ENCODE results near the gene NIPA2.

NIPA2 gene

GRCh38 chr15:22907161-22907950 is 68.9 kb downstream of the NIPA2 start:
- no peaks in the 10 kb centered on the region for H3K4me1 ChIP-seq (ENCODE audit: insufficient read depth, low read length)
- no peak overlapping the region for H3K27ac ChIP-seq (ENCODE audit: low read depth, low read length)
- H3K9ac ChIP-seq (ENCODE audit: low read length) = no peak overlapping the region
- H3K4me3 ChIP-seq (ENCODE audit: low read depth in 1 of 2, low read length in 2 of 2) = no peak overlapping the region
- no peaks in the 10 kb centered on the region for H3K27me3 ChIP-seq (ENCODE audit: control insufficient read depth in 1 of 2, insufficient read depth in 2 of 2, low read length in 2 of 2)
- peaks cover 62% of the 10 kb centered on the region for H3K36me3 ChIP-seq (ENCODE audit: insufficient read depth, low read length)
- H3K9me3 ChIP-seq (ENCODE audit: low read length) = no peaks in the 10 kb centered on the region

- Histone ChIP-seq H3K9me3 (ENCODE audit: low read length) (no peaks in the 10 kb centered on the region), H3K4me1 (ENCODE audit: insufficient read depth, low read length) (no peaks in the 10 kb centered on the region), H3K9ac (ENCODE audit: low read length) (no peak overlapping the region), H3K27ac (ENCODE audit: low read depth, low read length) (no peak overlapping the region), H3K4me3 (ENCODE audit: low read depth in 1 of 2, low read length in 2 of 2) (no peak overlapping the region), H3K27me3 (ENCODE audit: control insufficient read depth in 1 of 2, insufficient read depth in 2 of 2, low read length in 2 of 2) (no peaks in the 10 kb centered on the region), H3K36me3 (ENCODE audit: insufficient read depth, low read length) (peaks cover 60% of the 10 kb centered on the region)
These were observed 70.4 kb downstream of the NIPA2 start for GRCh38 chr15:22908830-22909229.

DNA sequence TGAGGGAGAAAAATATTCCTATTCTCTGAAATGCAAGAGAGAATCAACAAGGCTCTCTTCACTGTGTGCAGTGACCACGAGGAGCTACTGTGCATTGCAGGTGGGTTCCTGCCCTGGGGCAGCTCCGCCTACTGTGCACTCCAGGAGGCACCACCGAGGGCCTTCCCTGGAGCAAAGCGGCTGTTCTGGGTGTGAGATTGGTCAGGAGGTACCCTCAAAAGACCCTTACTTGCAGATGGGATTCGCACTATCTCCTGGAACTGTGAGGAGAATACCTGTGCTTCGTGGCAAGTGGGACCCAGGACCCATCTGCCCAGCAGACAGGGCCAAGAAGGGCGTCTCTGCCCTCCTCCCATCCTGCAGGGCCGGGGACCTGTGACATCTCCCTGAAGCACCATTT is 72.8 kb downstream of the NIPA2 start:
- Histone ChIP-seq H3K9ac (ENCODE audit: low read length) (no peak overlapping the region), H3K9me3 (ENCODE audit: low read length) (no peaks in the 10 kb centered on the region), H3K27me3 (ENCODE audit: control insufficient read depth in 1 of 2, insufficient read depth in 2 of 2, low read length in 2 of 2) (no peaks in the 10 kb centered on the region), H3K36me3 (ENCODE audit: insufficient read depth, low read length) (peaks cover 74% of the 10 kb centered on the region), H3K27ac (ENCODE audit: low read depth, low read length) (no peak overlapping the region), H3K4me1 (ENCODE audit: insufficient read depth, low read length) (no peaks in the 10 kb centered on the region), H3K4me3 (ENCODE audit: low read depth in 1 of 2, low read length in 2 of 2) (no peak overlapping the region)

DNA sequence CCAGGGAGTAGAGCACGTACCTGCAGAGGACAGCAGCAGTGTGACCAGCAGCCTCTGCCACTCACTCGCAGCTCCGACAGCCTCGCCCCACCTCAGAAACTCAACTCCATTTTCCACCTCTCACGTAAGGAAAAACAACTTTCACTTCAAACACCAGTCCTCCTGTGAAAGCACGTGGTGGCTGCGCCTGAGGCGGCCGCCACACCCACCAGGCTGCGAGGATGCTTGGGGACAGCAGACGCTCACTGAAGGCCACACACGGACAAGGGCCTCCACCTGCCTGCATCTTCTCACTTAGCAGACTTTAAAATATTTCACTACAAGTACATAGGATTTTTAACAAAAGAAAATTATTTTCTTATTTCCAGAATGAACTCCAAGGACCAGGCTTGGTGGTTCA is 73.8 kb downstream of the NIPA2 start:
- Histone ChIP-seq H3K4me1 (ENCODE audit: insufficient read depth, low read length) (no peaks in the 10 kb centered on the region), H3K36me3 (ENCODE audit: insufficient read depth, low read length) (peaks cover 76% of the 10 kb centered on the region), H3K9ac (ENCODE audit: low read length) (no peak overlapping the region), H3K9me3 (ENCODE audit: low read length) (no peaks in the 10 kb centered on the region), H3K4me3 (ENCODE audit: low read depth in 1 of 2, low read length in 2 of 2) (no peak overlapping the region), H3K27ac (ENCODE audit: low read depth, low read length) (no peak overlapping the region), H3K27me3 (ENCODE audit: control insufficient read depth in 1 of 2, insufficient read depth in 2 of 2, low read length in 2 of 2) (no peaks in the 10 kb centered on the region)

- no peak overlapping the region for H3K27ac ChIP-seq (ENCODE audit: low read depth, low read length)
- no peak overlapping the region for H3K9ac ChIP-seq (ENCODE audit: low read length)
- no peak overlapping the region for H3K4me3 ChIP-seq (ENCODE audit: low read depth in 1 of 2, low read length in 2 of 2)
- H3K4me1 ChIP-seq (ENCODE audit: insufficient read depth, low read length) = no peaks in the 10 kb centered on the region
- peaks cover 77% of the 10 kb centered on the region for H3K36me3 ChIP-seq (ENCODE audit: insufficient read depth, low read length)
- H3K27me3 ChIP-seq (ENCODE audit: control insufficient read depth in 1 of 2, insufficient read depth in 2 of 2, low read length in 2 of 2) = no peaks in the 10 kb centered on the region
- H3K9me3 ChIP-seq (ENCODE audit: low read length) = no peaks in the 10 kb centered on the region
These were observed 75.3 kb downstream of the NIPA2 start for GRCh38 chr15:22913646-22914380.

DNA sequence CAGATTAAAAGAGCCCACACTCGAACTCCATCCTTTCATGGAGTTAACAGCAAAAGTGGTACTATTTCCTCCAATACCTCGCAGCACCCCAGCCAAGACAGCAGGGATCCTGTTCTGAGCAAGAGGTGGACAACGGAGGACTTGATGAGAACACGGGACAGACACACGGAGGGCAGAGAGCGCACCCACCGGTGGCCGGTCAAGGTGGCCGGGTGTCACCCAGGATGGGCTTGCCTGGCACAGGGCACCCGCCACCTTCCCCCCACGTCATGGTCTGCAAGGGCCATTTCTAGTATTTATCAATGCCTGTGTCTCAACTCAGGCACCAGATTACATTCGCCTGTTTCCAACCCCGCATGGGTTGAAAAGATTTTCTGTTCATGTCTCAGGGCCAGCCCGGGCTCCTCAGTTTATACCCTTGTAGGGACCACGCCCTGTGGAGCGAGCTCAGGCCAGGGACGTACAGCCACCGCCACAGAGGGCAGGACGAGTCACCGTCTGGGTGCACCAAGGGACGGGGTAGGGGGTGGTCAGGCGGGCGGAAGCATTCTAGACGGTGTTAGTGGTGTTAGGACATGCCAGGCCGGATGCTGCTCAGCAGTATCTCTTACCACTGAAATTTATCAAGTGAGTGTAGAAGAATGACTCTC is 77.5 kb downstream of the NIPA2 start:
- no peak overlapping the region for H3K9ac ChIP-seq (ENCODE audit: low read length)
- H3K4me1 ChIP-seq (ENCODE audit: insufficient read depth, low read length) = no peaks in the 10 kb centered on the region
- no peak overlapping the region for H3K27ac ChIP-seq (ENCODE audit: low read depth, low read length)
- H3K4me3 ChIP-seq (ENCODE audit: low read depth in 1 of 2, low read length in 2 of 2) = no peak overlapping the region
- H3K36me3 ChIP-seq (ENCODE audit: insufficient read depth, low read length) = peaks cover 62% of the 10 kb centered on the region
- H3K9me3 ChIP-seq (ENCODE audit: low read length) = no peaks in the 10 kb centered on the region
- no peaks in the 10 kb centered on the region for H3K27me3 ChIP-seq (ENCODE audit: control insufficient read depth in 1 of 2, insufficient read depth in 2 of 2, low read length in 2 of 2)

DNA sequence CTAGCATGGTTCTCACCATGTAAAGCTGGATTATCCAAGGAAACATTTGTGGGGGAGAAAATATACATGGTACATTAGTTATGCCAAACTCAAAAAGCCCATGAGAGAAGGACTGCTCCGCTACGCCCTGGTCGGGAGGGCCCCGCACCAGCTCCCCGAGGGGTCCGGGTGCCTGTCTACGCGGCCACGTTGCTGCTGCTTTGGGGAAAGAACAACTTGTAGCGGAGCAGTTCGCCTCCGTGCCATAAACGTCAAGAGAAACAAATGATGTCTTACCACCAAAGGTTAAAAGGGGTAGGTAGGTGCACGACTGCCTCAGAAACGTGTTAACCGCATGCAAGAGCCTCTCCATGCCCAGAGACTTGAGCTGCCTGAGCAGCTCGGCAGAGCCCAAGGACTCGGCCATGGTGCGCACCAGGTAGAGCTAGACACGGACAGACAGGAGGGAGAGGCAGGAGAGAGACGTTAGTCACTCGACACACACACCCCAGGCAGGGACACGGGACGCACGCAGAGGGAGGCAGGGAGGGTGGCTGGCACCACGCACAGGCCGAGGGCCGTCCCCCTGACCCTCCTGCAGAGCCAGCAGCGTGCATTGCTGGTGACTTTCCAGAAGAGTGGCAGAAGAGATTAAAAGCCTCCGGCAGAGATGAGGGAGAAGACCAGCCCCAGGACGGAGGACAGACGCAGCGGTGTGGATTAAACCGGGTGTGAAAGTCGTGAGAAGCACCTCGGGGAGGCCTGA is 78.3 kb downstream of the NIPA2 start:
- Histone ChIP-seq H3K27ac (ENCODE audit: low read depth, low read length) (no peak overlapping the region), H3K4me3 (ENCODE audit: low read depth in 1 of 2, low read length in 2 of 2) (no peak overlapping the region), H3K9me3 (ENCODE audit: low read length) (no peaks in the 10 kb centered on the region), H3K4me1 (ENCODE audit: insufficient read depth, low read length) (no peaks in the 10 kb centered on the region), H3K27me3 (ENCODE audit: control insufficient read depth in 1 of 2, insufficient read depth in 2 of 2, low read length in 2 of 2) (no peaks in the 10 kb centered on the region), H3K36me3 (ENCODE audit: insufficient read depth, low read length) (peaks cover 54% of the 10 kb centered on the region), H3K9ac (ENCODE audit: low read length) (no peak overlapping the region)

GRCh38 chr15:22917556-22917955 is 79.1 kb downstream of the NIPA2 start:
- peaks cover 48% of the 10 kb centered on the region for H3K36me3 ChIP-seq (ENCODE audit: insufficient read depth, low read length)
- no peaks in the 10 kb centered on the region for H3K4me1 ChIP-seq (ENCODE audit: insufficient read depth, low read length)

More at GRCh38 chr15:22917556-22917955, 79.1 kb downstream of the NIPA2 start:
- Histone ChIP-seq H3K27ac (ENCODE audit: low read depth, low read length) (no peak overlapping the region), H3K4me3 (ENCODE audit: low read depth in 1 of 2, low read length in 2 of 2) (no peak overlapping the region), H3K9me3 (ENCODE audit: low read length) (no peaks in the 10 kb centered on the region), H3K27me3 (ENCODE audit: control insufficient read depth in 1 of 2, insufficient read depth in 2 of 2, low read length in 2 of 2) (no peaks in the 10 kb centered on the region), H3K9ac (ENCODE audit: low read length) (no peak overlapping the region)
